GM20431 (cell line): Measurements from ENCODE around the gene RGS3.

ENCODE experiments used
- in situ Hi-C: fragments of 300-500 bp; cut with MseI, MboI; formaldehyde crosslinking; loops from one replicate; pipeline ENCODE4 v1.15.0; 2020; ENCODE audit warnings: low sequenced_read_pairs; ENCODE audit not compliant: unreplicated experiment

Gene RGS3

GRCh38 chr9:113622600-113623400 lies 159.3 kb downstream of the RGS3 start:
- in situ Hi-C loops, result no loop called here

DNA sequence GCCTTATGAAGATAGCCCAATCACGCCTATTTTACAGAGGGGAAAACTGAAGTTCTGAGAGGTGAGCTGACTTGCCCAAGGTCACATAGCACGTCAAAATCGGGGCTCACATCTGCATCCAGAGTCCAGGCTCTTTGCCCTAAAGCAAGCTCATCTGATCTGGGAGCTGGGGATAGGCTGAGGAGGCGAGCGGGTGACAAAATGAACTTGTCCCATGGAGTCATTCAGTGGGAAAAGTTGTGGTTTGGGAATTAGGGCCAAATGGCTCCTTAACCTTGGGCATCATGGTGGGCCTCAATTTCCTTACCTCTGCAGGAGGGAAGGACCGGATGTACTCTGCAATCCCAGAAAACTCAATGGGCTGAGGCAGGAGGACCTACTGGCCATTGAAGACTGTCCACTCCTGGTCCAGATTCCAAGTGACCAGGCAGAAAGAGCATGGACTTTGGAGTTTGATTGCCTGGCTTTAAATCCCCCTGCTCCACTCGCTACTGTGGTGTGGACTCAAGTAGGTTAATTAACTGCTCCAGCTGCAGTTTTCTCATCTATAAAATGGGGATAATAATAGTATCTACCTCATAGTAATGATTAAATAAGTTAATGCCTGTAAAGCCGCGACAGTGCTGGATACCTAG lies 160.4 kb downstream of the RGS3 start:
- in situ Hi-C loops, result no loop called here

DNA sequence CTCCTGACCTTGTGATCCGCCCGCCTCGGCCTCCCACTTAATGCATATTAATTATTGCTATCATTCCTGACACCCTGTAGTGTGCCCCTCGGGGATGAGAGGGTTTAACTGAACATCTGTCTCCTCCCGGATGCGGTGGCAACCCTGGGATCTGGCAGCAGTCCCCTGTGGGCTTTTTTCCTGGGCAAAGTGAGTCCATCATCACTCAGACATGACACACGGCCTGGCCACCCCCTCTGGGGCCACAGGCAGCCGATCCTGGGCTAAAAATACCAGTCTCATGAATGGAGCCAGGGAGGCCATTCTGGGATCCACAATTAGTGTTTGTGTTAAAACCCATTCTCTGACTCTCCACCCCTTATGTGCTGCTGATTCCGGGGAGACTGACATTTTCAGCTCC lies 161.2 kb downstream of the RGS3 start:
- in situ Hi-C loops, result no loop called here

GRCh38 chr9:113625486-113625885 lies 162.0 kb downstream of the RGS3 start:
- in situ Hi-C loops, result no loop called here

DNA sequence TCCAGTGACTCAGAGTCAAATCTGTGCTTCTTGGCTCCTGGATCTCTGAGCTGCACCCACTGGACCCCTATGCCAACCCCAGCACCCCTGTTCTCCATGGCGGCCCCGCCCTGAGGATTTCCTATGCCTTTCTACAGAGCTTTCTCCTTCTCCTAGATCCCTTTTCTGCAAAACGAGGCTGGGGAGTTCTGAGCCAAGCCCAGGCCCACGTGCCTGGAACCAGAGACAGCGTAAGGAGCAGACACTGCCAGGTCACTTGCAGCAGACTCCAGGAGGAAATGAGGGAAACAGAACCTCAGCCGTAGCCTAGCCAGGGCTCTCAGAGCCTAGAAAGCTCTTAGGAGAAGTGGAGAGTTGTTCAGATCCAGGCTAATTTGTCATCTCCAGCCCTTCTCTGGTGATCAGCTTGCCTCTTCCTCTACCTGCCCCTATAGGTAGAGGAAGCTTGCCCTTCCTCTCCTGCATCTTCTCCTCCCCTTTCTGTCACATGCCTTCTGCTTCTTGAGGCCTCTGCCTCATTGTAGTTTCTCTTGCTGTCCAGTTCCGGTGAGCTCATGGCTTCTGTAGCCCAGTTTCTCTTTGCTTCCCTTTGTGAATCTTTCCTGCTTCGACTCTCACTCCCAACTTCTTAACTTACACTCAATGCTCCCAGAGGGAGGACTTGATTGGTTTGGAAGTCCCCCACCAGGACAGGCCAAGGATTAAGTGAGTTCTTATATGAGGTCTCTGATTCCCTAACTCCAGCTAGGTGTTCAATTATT lies 163.4 kb downstream of the RGS3 start:
- in situ Hi-C loops, result no loop called here

DNA sequence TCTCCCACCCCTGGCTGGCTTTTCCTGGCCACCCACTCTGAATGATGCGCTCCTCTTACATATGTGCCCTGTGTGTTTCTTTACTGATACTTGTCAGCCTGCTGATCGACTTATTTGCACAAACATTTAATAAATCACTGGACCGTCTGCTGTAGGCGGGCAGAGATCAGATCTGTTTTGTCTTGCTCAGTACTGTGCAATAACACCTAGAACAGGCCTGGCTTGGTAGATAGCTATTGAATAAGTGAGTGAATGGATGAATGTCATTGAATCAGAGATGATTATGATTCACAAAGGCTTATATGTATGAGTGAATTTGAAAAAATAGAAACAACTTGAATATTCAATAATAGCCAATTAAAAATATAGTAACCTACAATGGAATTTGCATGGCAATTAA lies 165.1 kb downstream of the RGS3 start:
- in situ Hi-C loops, result no loop called here

GRCh38 chr9:113630386-113631136 lies 167.0 kb downstream of the RGS3 start:
- in situ Hi-C loops, result no loop called here

- in situ Hi-C loops, result no loop called here
Measured at GRCh38 chr9:113631137-113631765, 167.7 kb downstream of the RGS3 start.

GRCh38 chr9:113631871-113632665 lies 168.5 kb downstream of the RGS3 start:
- in situ Hi-C loops, result no loop called here

- in situ Hi-C loops, result no loop called here
Measured at GRCh38 chr9:113632776-113633590, 169.5 kb downstream of the RGS3 start.

DNA sequence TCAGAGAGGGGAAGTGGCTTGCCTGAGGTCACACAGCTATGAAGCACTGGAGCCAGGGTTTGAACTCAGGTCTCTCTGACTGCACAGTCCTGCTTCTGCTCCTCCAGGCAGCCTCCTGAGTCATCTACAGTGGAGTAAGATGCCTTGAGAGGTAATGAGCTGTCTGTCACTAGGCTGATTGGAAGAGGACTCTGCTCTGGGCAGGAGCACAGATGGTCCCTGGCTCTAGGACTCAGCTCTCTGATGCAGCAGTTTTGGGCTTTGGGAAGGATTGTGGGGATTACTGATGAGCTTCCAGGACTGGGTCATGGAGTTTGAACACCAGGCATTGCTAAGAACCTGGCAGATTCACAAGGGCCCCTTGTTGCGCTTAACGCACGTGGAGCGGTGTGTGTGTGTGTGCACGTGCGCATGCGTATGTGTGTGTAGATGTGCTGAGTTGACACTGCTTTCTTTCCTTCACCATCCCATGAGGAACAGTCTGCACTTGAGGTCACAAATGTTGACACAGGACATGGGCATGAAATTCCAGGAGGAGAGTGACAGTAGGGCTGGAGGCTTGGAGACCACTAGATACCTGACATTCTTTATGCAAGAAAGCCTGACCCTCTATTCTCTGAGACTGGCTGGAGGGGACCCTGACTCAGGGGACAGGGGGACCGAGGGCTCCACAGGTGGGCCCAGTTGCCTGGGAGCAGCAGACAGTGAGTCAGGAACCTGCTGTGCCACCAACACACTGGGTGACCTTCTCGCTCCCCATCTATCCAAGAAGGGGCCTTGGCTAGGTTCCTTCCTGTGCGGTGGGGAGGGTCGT lies 170.5 kb downstream of the RGS3 start:
- in situ Hi-C loops, result no loop called here

GRCh38 chr9:113634596-113635515 lies 171.3 kb downstream of the RGS3 start:
- in situ Hi-C loops, result no loop called here

- in situ Hi-C loops, result no loop called here
Measured at GRCh38 chr9:113635586-113635985, 172.1 kb downstream of the RGS3 start.

DNA sequence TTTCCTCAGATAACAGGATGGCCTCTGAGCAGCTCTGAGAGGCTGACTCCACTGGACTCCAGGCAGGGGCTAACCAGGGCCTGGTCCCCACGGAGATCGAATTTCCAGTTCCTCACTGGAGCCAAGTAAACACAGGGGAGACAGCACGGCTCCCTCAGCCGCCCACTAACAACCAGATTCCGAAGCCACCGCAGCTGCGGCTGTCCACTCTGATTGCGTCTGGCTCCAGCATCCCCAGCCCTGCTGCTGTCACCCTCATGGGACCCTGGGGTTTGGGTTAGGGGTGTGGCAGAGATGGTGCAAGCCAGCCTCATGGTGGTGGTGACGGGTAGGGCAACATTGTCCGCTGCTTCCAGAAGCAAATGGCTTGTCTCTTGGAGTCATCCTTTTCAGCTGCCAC lies 172.6 kb downstream of the RGS3 start:
- in situ Hi-C loops, result no loop called here

- in situ Hi-C loops, result no loop called here
Measured at GRCh38 chr9:113636693-113637092, 173.2 kb downstream of the RGS3 start.

DNA sequence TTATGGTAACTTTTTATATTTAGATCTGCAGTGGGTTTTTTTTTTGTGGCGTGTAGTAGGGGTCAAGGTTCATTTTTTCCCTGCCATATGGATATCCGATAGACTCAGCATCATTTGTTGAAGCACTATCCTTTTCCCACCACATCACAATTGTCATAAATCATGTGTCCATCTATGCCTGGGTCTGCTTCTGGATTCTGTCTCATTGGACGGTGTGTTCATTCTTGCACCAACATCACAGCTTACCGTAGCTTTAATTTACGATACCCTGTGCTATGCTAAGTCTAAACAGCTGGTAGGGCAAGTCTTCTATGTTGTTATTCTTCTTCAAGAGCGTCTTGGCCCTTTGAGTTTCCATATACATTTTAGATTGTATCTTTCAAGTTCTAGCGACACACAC lies 175.0 kb downstream of the RGS3 start:
- in situ Hi-C loops, result no loop called here

- in situ Hi-C loops, result no loop called here
Measured at GRCh38 chr9:113638897-113639296, 175.4 kb downstream of the RGS3 start.
